HG02678 (cell line): ENCODE measurements around the gene ELANE.

ENCODE experiments used
- ATAC-seq: cut with Tn5 transposase; IDR thresholded peaks from one replicate; pipeline ENCODE4 v1.9.1; 2021; ENCODE audit warnings: mild to moderate bottlenecking, moderate library complexity; ENCODE audit not compliant: unreplicated experiment

The ELANE gene

GRCh38 chr19:858868-859843 is 7.1 kb downstream of the ELANE start, which contains the start of gene CFD:
TSS of gene CFD (plus strand) at chr19:859664. CDS start at chr19:859690, 26 bp downstream.
- no peak for ATAC-seq

GRCh38 chr19:861141-861755 is 9.1 kb downstream of the ELANE start:
- no peak for ATAC-seq

- no peak for ATAC-seq
Measured at GRCh38 chr19:861756-862580, 9.9 kb downstream of the ELANE start.

GRCh38 chr19:862581-863314 is 10.6 kb downstream of the ELANE start:
- ATAC-seq, result no peak

DNA sequence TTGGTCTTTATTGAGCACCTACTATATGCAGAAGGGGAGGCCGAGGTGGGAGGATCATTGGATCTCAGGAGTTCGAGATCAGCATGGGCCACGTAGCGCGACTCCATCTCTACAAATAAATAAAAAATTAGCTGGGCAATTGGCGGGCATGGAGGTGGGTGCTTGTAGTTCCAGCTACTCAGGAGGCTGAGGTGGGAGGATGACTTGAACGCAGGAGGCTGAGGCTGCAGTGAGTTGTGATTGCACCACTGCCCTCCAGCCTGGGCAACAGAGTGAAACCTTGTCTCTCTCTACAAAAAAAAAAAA is 11.2 kb downstream of the ELANE start:
- ATAC-seq, result no peak

DNA sequence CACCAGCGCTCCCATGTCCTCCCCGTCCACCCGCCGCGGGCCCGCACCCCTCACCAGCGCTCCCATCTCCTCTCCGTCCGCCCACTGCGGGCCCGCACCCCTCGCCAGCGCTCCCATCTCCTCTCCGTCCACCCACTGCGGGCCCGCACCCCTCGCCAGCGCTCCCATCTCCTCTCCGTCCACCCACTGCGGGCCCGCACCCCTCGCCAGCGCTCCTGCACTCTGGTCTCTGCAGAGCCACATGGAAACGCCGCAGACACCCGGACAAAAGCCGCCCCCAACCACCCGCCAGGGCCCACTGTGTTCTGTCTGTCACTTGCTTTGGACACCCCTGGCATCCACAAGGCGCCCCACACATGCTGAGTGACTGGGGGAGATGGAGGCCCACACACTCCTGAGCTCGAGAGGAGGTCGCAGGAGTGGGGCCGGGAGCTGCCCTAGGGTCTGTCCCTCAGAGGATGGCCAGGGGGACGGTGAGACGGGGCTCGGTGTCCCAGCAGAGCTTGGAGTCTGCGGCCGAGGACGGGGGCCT is 14.7 kb downstream of the ELANE start:
- no peak for ATAC-seq

- ATAC-seq, result no peak
Measured at GRCh38 chr19:867301-867793, 15.2 kb downstream of the ELANE start.

DNA sequence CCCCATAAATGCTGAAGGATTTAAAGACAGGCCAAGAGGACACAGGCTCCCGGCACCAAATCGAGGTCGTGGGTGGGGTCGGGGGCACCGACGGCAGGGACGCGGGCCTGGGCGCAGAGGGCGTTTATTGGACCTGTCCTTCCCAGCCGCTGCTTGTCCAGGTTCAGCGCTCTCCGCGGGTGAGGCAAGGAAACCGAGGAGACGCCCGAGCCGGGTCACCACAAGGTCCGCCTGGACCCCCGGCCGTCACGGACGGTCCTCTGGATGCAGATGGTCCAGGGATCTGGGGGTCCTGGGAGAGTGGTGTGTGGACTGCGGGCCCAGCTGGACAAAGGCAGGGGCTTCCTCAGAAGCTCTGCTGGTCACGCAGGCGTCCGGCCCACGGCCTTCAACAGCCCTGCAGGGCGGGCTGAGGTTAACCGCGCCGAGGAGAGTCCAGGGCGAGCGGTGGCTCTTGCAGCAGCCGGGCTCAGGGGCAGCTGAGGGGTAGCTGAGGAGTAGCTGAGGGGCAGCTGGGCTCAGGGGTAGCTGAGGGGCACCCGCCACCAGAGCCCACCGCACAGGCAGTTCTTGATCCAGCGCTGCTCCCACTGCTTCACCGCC is 15.9 kb downstream of the ELANE start:
- no peak for ATAC-seq

DNA sequence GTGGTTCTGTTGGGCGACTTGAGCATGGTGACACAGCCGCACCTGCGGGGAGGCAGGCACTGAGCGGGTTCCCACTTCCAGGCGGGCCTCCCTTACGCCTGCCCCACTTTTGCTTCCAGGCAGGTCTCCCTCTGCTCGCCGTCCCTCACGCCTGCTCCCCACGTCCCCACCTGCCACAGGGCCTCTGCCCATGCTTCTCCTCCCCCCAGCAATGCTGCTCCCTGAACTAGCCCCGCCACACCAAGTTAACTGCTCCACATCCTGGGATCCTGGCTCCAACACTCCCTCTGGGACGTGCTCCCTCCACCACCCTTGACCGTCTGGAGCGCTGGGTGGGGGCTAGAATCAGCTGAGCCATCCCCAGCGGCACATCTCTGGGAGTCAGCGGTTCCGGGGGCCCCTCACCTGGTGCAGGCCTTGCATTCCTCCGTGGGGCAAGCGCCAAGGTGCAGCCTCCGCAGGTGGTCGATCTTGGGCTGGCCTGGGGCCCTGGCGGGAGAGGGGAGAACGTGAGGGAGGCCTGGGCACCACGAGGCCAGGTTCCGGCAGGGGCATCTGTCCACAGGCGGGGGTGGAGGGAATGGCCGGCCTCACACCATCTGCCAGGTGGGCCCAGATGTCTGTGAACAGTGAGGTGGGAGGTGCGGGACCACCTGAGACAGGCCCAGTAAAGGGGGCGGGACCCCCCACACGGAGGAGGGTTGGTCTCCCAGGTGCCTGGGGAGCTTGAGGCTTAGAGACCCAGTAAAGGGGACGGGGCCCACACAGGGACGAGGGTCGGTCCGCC is 16.5 kb downstream of the ELANE start:
- no peak for ATAC-seq

DNA sequence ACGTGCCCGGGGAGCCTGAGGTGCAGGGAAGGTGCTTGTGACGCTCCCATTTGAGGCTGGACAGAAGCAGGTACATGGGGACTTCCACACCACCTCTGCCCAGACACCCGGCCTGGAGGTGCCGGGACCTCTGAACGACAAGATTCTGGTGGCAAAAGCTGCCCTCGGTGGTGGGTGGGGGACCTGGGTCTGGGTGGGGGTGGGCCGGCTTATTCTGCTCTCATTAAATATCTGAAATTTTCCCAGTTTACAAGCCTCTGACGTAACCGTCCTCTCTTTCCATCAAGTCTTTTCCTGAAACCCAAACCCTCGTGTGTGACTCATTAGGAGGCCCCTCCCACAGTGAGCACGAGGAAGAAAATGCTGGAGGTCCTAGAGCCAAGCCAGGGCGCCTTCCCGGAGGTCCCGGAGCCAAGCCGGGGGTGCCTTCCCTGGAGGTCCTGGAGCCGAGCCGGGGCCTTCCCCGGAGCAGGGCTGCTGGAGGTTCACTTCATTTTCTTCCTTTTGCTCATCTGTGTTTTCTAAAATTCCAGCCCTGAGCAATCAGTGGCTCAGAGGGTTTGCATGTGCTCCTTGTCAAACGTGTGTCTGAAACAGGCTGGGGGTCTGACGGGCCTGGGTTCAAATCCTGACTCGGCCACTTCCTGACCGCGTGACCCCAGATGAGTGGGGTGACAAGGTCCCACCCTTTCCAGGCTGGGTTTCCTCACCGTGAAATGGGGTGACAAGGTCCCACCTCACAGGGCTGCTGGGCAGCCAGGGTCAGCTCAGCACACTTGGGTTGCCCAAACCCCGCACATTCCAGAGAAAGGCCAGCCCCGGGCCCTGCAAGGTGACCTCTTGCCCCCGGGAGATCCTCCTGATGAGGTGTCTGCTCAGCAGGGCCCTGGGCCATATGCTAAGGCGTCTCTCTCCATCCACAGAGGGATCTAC is 17.4 kb downstream of the ELANE start:
- ATAC-seq, result no peak

- ATAC-seq, result no peak
Measured at GRCh38 chr19:870314-870713, 18.2 kb downstream of the ELANE start.

- ATAC-seq, result no peak
Measured at GRCh38 chr19:870963-871401, 18.9 kb downstream of the ELANE start.

- no peak for ATAC-seq
Measured at GRCh38 chr19:871446-872265, 19.6 kb downstream of the ELANE start.

DNA sequence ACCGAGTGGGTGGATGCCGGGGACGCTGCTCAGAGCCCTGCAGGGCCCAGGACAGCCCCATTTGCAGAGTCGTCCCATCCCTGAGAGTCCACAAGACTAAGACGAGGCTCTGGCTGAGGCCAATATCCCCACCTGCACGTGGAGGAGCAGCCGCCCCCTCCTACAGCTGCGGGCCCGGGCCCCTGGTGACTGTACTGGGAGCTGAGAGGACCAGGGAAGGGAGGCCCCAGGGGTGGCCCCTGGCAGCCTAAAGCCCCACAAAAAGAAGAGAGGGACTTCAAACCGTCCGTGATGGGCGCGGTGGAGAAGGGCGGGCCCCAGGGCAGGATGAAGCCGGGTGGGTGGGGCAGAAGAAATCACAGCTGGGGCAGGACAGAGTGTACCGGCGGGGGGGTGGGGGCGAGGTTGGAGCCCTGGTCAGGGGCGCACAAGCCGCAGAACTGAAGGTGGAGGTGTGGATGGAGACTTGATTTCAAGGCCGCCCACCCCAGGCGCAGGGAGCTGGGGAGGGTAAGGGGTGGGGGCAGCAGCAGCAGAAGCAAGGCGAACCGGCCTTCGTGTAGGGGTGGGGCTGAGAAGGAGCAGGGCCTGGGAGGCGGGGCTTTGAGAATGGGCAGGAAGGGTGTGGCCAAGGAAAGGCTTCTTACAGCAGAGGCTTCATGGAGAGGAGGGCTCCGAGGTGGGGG is 20.3 kb downstream of the ELANE start:
- no peak for ATAC-seq

DNA sequence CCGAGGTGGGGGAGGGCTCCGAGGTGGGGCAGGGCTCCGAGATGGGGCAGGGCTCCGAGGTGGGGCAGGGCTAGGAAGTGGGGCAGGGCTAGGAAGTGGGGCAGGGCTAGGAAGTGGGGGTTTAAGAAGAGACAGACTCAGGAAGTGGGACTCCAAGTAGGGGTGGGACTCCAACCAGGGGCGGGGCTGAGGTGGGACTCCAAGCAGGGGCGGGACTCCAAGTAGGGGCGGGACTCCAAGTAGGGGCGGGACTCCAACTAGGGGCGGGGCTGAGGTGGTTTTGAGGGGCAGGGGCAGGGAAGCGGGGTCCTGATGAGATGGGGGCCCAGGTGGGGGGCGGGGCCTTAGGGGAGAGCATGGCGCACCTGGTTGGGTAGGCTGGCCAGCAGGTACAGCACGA is 21.0 kb downstream of the ELANE start:
- ATAC-seq, result no peak

DNA sequence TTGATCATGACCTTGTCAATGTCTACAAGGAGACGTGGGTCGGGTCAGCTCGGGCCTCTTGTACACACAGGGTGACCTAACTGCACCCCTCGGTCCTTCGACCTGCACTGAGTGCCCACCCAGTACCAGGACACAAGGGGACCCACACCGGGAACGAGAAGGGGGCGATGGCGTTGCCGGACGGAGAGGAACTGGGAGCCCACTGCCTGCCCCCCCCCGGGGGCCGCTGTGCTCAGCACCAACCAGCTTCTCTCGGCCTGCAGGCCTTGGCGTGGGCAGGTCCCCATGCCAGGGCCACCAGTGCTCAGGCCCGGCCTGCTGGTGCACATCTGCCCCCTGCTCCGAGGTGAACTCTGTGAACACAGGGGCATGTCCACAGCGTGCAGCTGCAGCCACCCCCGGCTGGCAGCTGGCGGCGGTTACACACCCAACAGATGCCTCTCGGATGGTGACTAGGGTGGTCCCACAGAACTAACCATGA is 21.5 kb downstream of the ELANE start:
- ATAC-seq, result no peak
